ENCODE results near the gene HSD17B14. TPM values are rescaled to one million over a fixed set of nuclear protein-coding genes. Genes with fewer than 3 reads are reported as not detected.

Gene HSD17B14
- total RNA-seq, 1 experiment from 2014 or later = 11.2 TPM

- Histone ChIP-seq H3K4me1 (ENCODE audit: insufficient read depth, low read length) (no peaks in the 10 kb centered on the region), H3K23me2 (ENCODE audit: insufficient read length, low read depth, low read length, poor library complexity, severe bottlenecking) (no peaks in the 10 kb centered on the region), H3K27ac (ENCODE audit: insufficient read length, low read depth, low read length) (no peak overlapping the region), H2AFZ (ENCODE audit: low read length) (no peak overlapping the region), H3K27me3 (ENCODE audit: insufficient read depth, low read length) (no peaks in the 10 kb centered on the region), H3K4ac (ENCODE audit: low read depth, low read length) (no peak overlapping the region), H3K18ac (ENCODE audit: insufficient read length, low read depth, low read length) (no peak overlapping the region), H3K79me1 (ENCODE audit: insufficient read depth, low read depth, low read length, poor library complexity, severe bottlenecking) (no peaks in the 10 kb centered on the region), H3K79me2 (ENCODE audit: insufficient read depth, low read length) (no peaks in the 10 kb centered on the region), H3K4me2 (ENCODE audit: insufficient read depth, insufficient read length, low read length) (no peak overlapping the region), H2BK15ac (ENCODE audit: low read depth, low read length) (no peak overlapping the region), H4K91ac (ENCODE audit: insufficient read length, low read depth, low read length) (no peak overlapping the region), H3K9me3 (ENCODE audit: control insufficient read depth, low read depth, low read length) (no peaks in the 10 kb centered on the region), H3K14ac (ENCODE audit: insufficient read depth, low read length) (no peak overlapping the region), H2BK120ac (ENCODE audit: low read depth, low read length, poor library complexity, severe bottlenecking) (no peak overlapping the region), H3T11ph (ENCODE audit: low read length) (no peak overlapping the region), H4K20me1 (ENCODE audit: control insufficient read depth, insufficient read depth, insufficient read length) (no peaks in the 10 kb centered on the region), H2BK20ac (ENCODE audit: low read depth, low read length, poor library complexity, severe bottlenecking) (no peak overlapping the region), H2BK5ac (ENCODE audit: insufficient read length, low read length) (no peak overlapping the region), H3K23ac (ENCODE audit: insufficient read length, low read depth, low read length) (no peak overlapping the region), H4K8ac (replicated peaks; ENCODE audit: insufficient read length, low read depth, low read length) (no peak overlapping the region), H3K56ac (ENCODE audit: insufficient read length, low read depth, low read length) (no peak overlapping the region), H3K9ac (ENCODE audit: extremely low read depth, insufficient read length, low read length) (no peak overlapping the region), H4K5ac (ENCODE audit: insufficient read length, low read depth, low read length) (no peak overlapping the region), H2AK5ac (ENCODE audit: insufficient read length, low read length) (no peak overlapping the region), H2BK12ac (ENCODE audit: insufficient read length, low read depth, low read length) (no peak overlapping the region)
- Mint-ChIP-seq H3K27me3 (ENCODE audit: low read depth) (peaks cover 2% of the 10 kb centered on the region), H3K9me3 (no peaks in the 10 kb centered on the region; a peak in 1 of 5 replicates), H3K27ac (no peak overlapping the region), H3K4me1 (peaks cover 5 to 10% of the 10 kb centered on the region in 2 experiments), H3K36me3 (ENCODE audit: insufficient read depth in 1 of 3, low read depth in 3 of 3) (no peaks in the 10 kb centered on the region), H3K4me3 (no peak overlapping the region)
- TF ChIP-seq CTCF (conservative IDR thresholded peaks at IDR 0.05) = no peak
- no CpG with 5 or more reads among the region's 14 CpGs for WGBS (ENCODE audit: extremely low coverage, insufficient read length, low lambda C conversion rate)
- DNase-seq = no peak
Measured at GRCh38 chr19:48780631-48781391, 55.5 kb downstream of the HSD17B14 start.

Data from H9 (cell line).